HG02884 (cell line): Measurements from ENCODE around the gene STH.

Experiments
- ATAC-seq: cut with Tn5 transposase; IDR thresholded peaks from one replicate; pipeline ENCODE4 v1.9.1; 2021; ENCODE audit warnings: mild to moderate bottlenecking, moderate library complexity; ENCODE audit not compliant: unreplicated experiment

Gene STH

GRCh38 chr17:45983614-45984310 is 15.3 kb upstream of the STH start:
- no peak for ATAC-seq

- no peak for ATAC-seq
These were observed 14.7 kb upstream of the STH start for GRCh38 chr17:45984368-45984767.

GRCh38 chr17:45985447-45985846 is 13.6 kb upstream of the STH start:
- no peak for ATAC-seq

GRCh38 chr17:45986056-45986455 is 13.0 kb upstream of the STH start:
- no peak for ATAC-seq

GRCh38 chr17:45987706-45988105 is 11.3 kb upstream of the STH start:
- ATAC-seq = no peak

GRCh38 chr17:45989759-45990158 is 9.3 kb upstream of the STH start:
- no peak for ATAC-seq

GRCh38 chr17:45990886-45991285 is 8.2 kb upstream of the STH start:
- no peak for ATAC-seq

GRCh38 chr17:45991341-45991740 is 7.7 kb upstream of the STH start:
- no peak for ATAC-seq

GRCh38 chr17:45992175-45992574 is 6.9 kb upstream of the STH start:
- no peak for ATAC-seq

- ATAC-seq = no peak
These were observed 6.1 kb upstream of the STH start for GRCh38 chr17:45992904-45993303.

- ATAC-seq = no peak
These were observed 5.0 kb upstream of the STH start for GRCh38 chr17:45993962-45994627.

- ATAC-seq = no peak
These were observed 4.1 kb upstream of the STH start for GRCh38 chr17:45994987-45995386.

- no peak for ATAC-seq
These were observed 3.3 kb upstream of the STH start for GRCh38 chr17:45995627-45996270.

GRCh38 chr17:45996282-45996937 is 2.6 kb upstream of the STH start:
- no peak for ATAC-seq

- no peak for ATAC-seq
These were observed 1.9 kb upstream of the STH start for GRCh38 chr17:45997166-45997565.

GRCh38 chr17:45997624-45998023 is 1.4 kb upstream of the STH start:
- no peak for ATAC-seq

- no peak for ATAC-seq
These were observed 845 bp downstream of the STH start for GRCh38 chr17:45999900-46000290.

- no peak for ATAC-seq
These were observed 1.2 kb downstream of the STH start for GRCh38 chr17:46000292-46000691.

GRCh38 chr17:46000757-46001156 is 1.7 kb downstream of the STH start:
- no peak for ATAC-seq

- no peak for ATAC-seq
These were observed 2.6 kb downstream of the STH start for GRCh38 chr17:46001390-46002310.
